HepG2 (cell line): ENCODE results near the gene JPT1. TPM values are rescaled to one million over a fixed set of nuclear protein-coding genes. Genes with fewer than 3 reads are reported as not detected.

Experiments used
- EP300 ChIP-seq, 3 experiments: sonication (generic) in 1 of 3; formaldehyde crosslinking in 1 of 3; IDR thresholded peaks; 2 replicates each; pipeline versions ENCODE4 v1.5.1 to v1.6.1; 2011 to 2020; ENCODE audit warnings: low read depth in 2 of 3, low read length in 2 of 3, borderline replicate concordance in 1 of 3, improper control_type of control experiment in 1 of 3, mild to moderate bottlenecking in 1 of 3, missing genetic modification reagents in 1 of 3, moderate library complexity in 1 of 3
- HOXA9 ChIP-seq: sonication (generic); formaldehyde crosslinking; IDR thresholded peaks from 2 replicates; pipeline ENCODE4 v1.8.1; 2022; ENCODE audit warnings: missing genetic modification reagents, mild to moderate bottlenecking, moderate library complexity, borderline replicate concordance
- KAT8 ChIP-seq: IDR thresholded peaks from 2 replicates; pipeline ENCODE4 v1.6.1; 2016; ENCODE audit warnings: missing genetic modification reagents, missing compliant biosample characterization
- MEF2D ChIP-seq: sonication (generic); formaldehyde crosslinking; IDR thresholded peaks from 2 replicates; pipeline ENCODE4 v1.5.1; 2020; ENCODE audit warnings: mild to moderate bottlenecking, missing genetic modification reagents
- NFKB2 ChIP-seq: sonication (generic); formaldehyde crosslinking; IDR thresholded peaks from 2 replicates; pipeline ENCODE4 v1.4.0; 2020; ENCODE audit warnings: missing genetic modification reagents, borderline replicate concordance
- SETDB1 ChIP-seq: sonication (generic); formaldehyde crosslinking; IDR thresholded peaks from 2 replicates; pipeline ENCODE4 v1.5.1; 2020; ENCODE audit warnings: missing genetic modification reagents, mild to moderate bottlenecking, borderline replicate concordance
- SKI ChIP-seq: fragments of 450-650 bp; IDR thresholded peaks from one replicate; pipeline ENCODE4 v1.6.1; 2018; ENCODE audit warnings: mild to moderate bottlenecking; ENCODE audit not compliant: partially characterized antibody
- TMF1 ChIP-seq: sonication (generic); formaldehyde crosslinking; IDR thresholded peaks from 2 replicates; pipeline ENCODE4 v1.8.1; 2022; ENCODE audit warnings: low read depth, missing genetic modification reagents
- ZNF17 ChIP-seq: sonication (generic); formaldehyde crosslinking; IDR thresholded peaks from 2 replicates; pipeline ENCODE4 v1.5.0; 2020; ENCODE audit warnings: mild to moderate bottlenecking, missing genetic modification reagents
- ZNF530 ChIP-seq: sonication (generic); formaldehyde crosslinking; IDR thresholded peaks from 2 replicates; pipeline ENCODE4 v1.5.0; 2020; ENCODE audit warnings: low read depth, mild to moderate bottlenecking, missing genetic modification reagents
- ZNF577 ChIP-seq: sonication (generic); formaldehyde crosslinking; IDR thresholded peaks from 2 replicates; pipeline ENCODE4 v1.4.0; 2020; ENCODE audit warnings: mild to moderate bottlenecking, low read depth, missing genetic modification reagents, borderline replicate concordance
- ZNF773 ChIP-seq: sonication (generic); formaldehyde crosslinking; IDR thresholded peaks from 2 replicates; pipeline ENCODE4 v1.4.0; 2020; ENCODE audit warnings: missing genetic modification reagents, borderline replicate concordance
- polyA plus RNA-seq, 8 experiments: library from polyadenylated mRNA; depleted of rRNA in 3 of 8; stranded (reverse) in 7 of 8; unstranded in 1 of 8; fragments of >200 nt; fragmentation: Illumina TruSeq in 4 of 8; extraction: Trizol in 4 of 8; gene quantifications; 2 replicates each; pipeline versions ENCODE4 v1.2.1 to v1.2.3, GENCODE V29; 2011 to 2016; ENCODE audit warnings: low read depth in 4 of 8, missing spikeins in 1 of 8, mixed read lengths in 1 of 8; ENCODE audit not compliant: insufficient read depth in 1 of 8
- total RNA-seq, 5 experiments: library from RNA; depleted of rRNA; stranded (reverse); fragments of >200 nt; fragmentation: Illumina TruSeq; extraction: Trizol; gene quantifications; 2 replicates each; pipeline ENCODE4 v1.2.3, GENCODE V29; 2016; ENCODE audit warnings: low read depth in 1 of 5
- TF ChIP-seq, protein P1 (sequence below): sonication (generic); formaldehyde crosslinking; IDR thresholded peaks from 2 replicates; pipeline ENCODE4 v1.4.0; 2020; ENCODE audit warnings: low read depth, missing genetic modification reagents
- TF ChIP-seq, protein P2 (sequence below), 2 experiments: sonication (generic) in 1 of 2; formaldehyde crosslinking in 1 of 2; IDR thresholded peaks; 2 replicates each; pipeline versions ENCODE4 v1.4.0 to v1.6.1; 2016 to 2020; ENCODE audit warnings: borderline replicate concordance in 1 of 2, low read depth in 1 of 2, mild to moderate bottlenecking in 1 of 2, missing genetic modification reagents in 1 of 2
- TF ChIP-seq, protein P3 (sequence below): sonication (generic); formaldehyde crosslinking; conservative IDR thresholded peaks from 2 replicates; pipeline ENCODE4 v1.4.0; 2020; ENCODE audit warnings: missing genetic modification reagents

JPT1 gene
- total and polyA plus RNA-seq, 2 of the 13 experiments (the other 11 are each of a cell fraction or from before 2014, with no cell fraction given): 43.3 to 256 TPM

DNA sequence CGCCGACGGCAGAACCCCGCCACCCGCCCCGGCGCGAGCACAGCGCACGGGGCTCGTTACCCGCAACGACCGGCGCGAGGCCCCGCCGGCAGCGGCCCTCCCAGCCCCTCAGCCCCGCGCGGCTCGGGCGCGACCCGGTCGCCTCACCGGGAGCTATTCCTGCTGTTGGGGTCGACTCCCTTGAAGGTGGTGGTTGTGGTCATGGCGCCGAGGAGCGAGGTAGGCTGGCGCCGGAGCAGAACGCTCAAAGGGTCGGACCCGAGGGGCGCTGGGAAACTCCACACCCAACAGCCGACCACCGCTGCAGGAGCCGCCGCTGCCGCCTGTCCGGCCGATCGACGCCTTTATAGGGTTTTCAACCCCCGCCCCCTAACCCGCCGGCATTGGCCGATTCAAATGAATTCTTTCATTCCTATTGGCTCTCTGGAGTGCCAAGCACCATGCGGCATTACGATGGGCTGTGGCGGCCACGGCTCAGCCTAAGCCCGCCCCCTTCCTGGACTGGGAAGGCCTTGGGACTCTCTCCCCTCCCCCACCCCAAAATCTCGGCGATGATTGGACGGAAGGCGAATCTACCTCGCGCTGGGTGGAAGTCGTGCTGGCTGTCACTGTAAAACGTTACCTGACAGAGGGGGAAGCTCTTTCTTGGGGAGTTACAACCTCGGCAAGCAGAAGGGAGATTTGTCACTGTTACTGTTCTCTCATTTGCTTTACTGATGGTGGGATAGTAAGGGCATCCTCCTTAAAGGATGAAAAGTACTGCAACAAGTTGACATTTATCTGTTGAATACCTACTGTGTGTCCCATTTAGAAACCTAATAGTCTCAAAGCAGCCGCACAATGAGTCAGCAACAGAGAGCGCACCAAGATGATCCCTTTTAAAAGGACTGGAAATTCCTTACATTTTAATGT lies at the start of gene JPT1 (continued):
- TF ChIP-seq HOXA9 (CRISPR knock-in tag) (no peak), ZNF773 (CRISPR knock-in tag) (no peak), SETDB1 (CRISPR knock-in tag) (no peak), TMF1 (CRISPR knock-in tag) (peak; percentile 93; the same call in 1 of the 2 replicates), MEF2D (CRISPR knock-in tag) (peak; percentile 57), ZNF530 (CRISPR knock-in tag) (no peak), EP300 (IDR thresholded peaks at IDR 0.05; ENCODE audit: low read depth in 2 of 2, low read length in 2 of 2) (peak in 1 of 2 experiments; percentile 34; a peak in 2 of 4 replicates), EP300 (CRISPR knock-in tag; IDR thresholded peaks at IDR 0.05; ENCODE audit: borderline replicate concordance) (no peak), KAT8 (CRISPR knock-in tag) (peak; percentile 89), NFKB2 (CRISPR knock-in tag) (peak; percentile 84; the same call in 1 of the 2 replicates), ZNF577 (CRISPR knock-in tag) (no peak), ZNF17 (CRISPR knock-in tag) (no peak), SKI (peak; percentile 62)
- TF ChIP-seq, protein P1, sequence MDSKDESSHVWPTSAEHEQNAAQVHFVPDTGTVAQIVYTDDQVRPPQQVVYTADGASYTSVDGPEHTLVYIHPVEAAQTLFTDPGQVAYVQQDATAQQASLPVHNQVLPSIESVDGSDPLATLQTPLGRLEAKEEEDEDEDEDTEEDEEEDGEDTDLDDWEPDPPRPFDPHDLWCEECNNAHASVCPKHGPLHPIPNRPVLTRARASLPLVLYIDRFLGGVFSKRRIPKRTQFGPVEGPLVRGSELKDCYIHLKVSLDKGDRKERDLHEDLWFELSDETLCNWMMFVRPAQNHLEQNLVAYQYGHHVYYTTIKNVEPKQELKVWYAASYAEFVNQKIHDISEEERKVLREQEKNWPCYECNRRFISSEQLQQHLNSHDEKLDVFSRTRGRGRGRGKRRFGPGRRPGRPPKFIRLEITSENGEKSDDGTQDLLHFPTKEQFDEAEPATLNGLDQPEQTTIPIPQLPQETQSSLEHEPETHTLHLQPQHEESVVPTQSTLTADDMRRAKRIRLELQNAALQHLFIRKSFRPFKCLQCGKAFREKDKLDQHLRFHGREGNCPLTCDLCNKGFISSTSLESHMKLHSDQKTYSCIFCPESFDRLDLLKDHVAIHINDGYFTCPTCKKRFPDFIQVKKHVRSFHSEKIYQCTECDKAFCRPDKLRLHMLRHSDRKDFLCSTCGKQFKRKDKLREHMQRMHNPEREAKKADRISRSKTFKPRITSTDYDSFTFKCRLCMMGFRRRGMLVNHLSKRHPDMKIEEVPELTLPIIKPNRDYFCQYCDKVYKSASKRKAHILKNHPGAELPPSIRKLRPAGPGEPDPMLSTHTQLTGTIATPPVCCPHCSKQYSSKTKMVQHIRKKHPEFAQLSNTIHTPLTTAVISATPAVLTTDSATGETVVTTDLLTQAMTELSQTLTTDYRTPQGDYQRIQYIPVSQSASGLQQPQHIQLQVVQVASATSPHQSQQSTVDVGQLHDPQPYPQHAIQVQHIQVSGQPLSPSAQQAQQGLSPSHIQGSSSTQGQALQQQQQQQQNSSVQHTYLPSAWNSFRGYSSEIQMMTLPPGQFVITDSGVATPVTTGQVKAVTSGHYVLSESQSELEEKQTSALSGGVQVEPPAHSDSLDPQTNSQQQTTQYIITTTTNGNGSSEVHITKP (CRISPR knock-in tag): 0 out of 2 replicates have a peak, but pooled peaks have one; percentile 34
- TF ChIP-seq, protein P2, sequence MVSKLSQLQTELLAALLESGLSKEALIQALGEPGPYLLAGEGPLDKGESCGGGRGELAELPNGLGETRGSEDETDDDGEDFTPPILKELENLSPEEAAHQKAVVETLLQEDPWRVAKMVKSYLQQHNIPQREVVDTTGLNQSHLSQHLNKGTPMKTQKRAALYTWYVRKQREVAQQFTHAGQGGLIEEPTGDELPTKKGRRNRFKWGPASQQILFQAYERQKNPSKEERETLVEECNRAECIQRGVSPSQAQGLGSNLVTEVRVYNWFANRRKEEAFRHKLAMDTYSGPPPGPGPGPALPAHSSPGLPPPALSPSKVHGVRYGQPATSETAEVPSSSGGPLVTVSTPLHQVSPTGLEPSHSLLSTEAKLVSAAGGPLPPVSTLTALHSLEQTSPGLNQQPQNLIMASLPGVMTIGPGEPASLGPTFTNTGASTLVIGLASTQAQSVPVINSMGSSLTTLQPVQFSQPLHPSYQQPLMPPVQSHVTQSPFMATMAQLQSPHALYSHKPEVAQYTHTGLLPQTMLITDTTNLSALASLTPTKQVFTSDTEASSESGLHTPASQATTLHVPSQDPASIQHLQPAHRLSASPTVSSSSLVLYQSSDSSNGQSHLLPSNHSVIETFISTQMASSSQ (IDR thresholded peaks at IDR 0.05; ENCODE audit: low read depth): no peak
- TF ChIP-seq, protein P2 (CRISPR knock-in tag; IDR thresholded peaks at IDR 0.05; ENCODE audit: borderline replicate concordance): peak; percentile 61; the same call in 1 of the 2 replicates
- TF ChIP-seq, protein P3, sequence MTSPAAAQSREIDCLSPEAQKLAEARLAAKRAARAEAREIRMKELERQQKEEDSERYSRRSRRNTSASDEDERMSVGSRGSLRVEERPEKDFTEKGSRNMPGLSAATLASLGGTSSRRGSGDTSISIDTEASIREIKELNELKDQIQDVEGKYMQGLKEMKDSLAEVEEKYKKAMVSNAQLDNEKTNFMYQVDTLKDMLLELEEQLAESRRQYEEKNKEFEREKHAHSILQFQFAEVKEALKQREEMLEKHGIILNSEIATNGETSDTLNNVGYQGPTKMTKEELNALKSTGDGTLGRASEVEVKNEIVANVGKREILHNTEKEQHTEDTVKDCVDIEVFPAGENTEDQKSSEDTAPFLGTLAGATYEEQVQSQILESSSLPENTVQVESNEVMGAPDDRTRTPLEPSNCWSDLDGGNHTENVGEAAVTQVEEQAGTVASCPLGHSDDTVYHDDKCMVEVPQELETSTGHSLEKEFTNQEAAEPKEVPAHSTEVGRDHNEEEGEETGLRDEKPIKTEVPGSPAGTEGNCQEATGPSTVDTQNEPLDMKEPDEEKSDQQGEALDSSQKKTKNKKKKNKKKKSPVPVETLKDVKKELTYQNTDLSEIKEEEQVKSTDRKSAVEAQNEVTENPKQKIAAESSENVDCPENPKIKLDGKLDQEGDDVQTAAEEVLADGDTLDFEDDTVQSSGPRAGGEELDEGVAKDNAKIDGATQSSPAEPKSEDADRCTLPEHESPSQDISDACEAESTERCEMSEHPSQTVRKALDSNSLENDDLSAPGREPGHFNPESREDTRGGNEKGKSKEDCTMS: 0 out of 2 replicates have a peak, but pooled peaks have one; percentile 32
